ENCODE measurements around the gene CPTP.

CPTP gene

GRCh38 chr1:1320666-1321448 lies 3.7 kb upstream of the CPTP start:
- no peak for DNase-seq

GRCh38 chr1:1321477-1321876 lies 3.1 kb upstream of the CPTP start:
- no peak for DNase-seq

- no peak for DNase-seq
These were observed 2.2 kb upstream of the CPTP start for GRCh38 chr1:1322418-1322817.

- DNase-seq, result no peak
These were observed 1.6 kb upstream of the CPTP start for GRCh38 chr1:1322952-1323351.

GRCh38 chr1:1324084-1324523 lies 498 bp upstream of the CPTP start:
- DNase-seq, result no peak

- DNase-seq, result no peak
These were observed 879 bp downstream of the CPTP start for GRCh38 chr1:1325288-1326074.

GRCh38 chr1:1326075-1326605 lies 1.5 kb downstream of the CPTP start:
- DNase-seq, result no peak

- no peak for DNase-seq
These were observed 2.7 kb downstream of the CPTP start for GRCh38 chr1:1327291-1327690.

GRCh38 chr1:1328254-1328653 lies 3.7 kb downstream of the CPTP start:
- DNase-seq, result no peak

- no peak for DNase-seq
These were observed 5.0 kb downstream of the CPTP start for GRCh38 chr1:1329304-1330210.

GRCh38 chr1:1330366-1331067 lies 5.9 kb downstream of the CPTP start:
- DNase-seq, result no peak

GRCh38 chr1:1331068-1331965 lies 6.7 kb downstream of the CPTP start, which contains the start of gene TAS1R3:
Gene TAS1R3, plus strand, starts transcription at chr1:1331280. Its CDS starts 66 bp downstream, at chr1:1331346.
- DNase-seq, result no peak

- no peak for DNase-seq
These were observed 7.6 kb downstream of the CPTP start for GRCh38 chr1:1332031-1332755.

- no peak for DNase-seq
These were observed 8.3 kb downstream of the CPTP start for GRCh38 chr1:1332774-1333480.

- no peak for DNase-seq
These were observed 9.1 kb downstream of the CPTP start for GRCh38 chr1:1333551-1334241.

GRCh38 chr1:1334835-1335234 lies 10.2 kb downstream of the CPTP start:
- no peak for DNase-seq

GRCh38 chr1:1335283-1335682 lies 10.7 kb downstream of the CPTP start:
- DNase-seq, result no peak

GRCh38 chr1:1335792-1336248 lies 11.2 kb downstream of the CPTP start:
- DNase-seq, result no peak

- DNase-seq, result no peak
These were observed 11.8 kb downstream of the CPTP start for GRCh38 chr1:1336446-1336845.
